Spleen (tissue), 11 donors: ENCODE data around the gene RNGTT. TPM values are rescaled to one million over a fixed set of nuclear protein-coding genes. Genes with fewer than 3 reads are reported as not detected.

Experiments
- DNase-seq: peaks from one replicate; pipeline ENCODE4 v3.0.0-alpha.2; 2020
- H3K27ac ChIP-seq, 8 donors: fragments of 200-600 bp; sonication (generic) in 7 of 8; 1 replicate in 4 of 8; 2 replicates in 4 of 8; pipeline versions ENCODE4 v1.5.0 to v1.8.0; 2016 to 2021; ENCODE audit warnings: inconsistent platforms in 4 of 8, mild to moderate bottlenecking in 4 of 8, moderate library complexity in 1 of 8
- H3K27me3 ChIP-seq, 7 donors: fragments of 200-600 bp; sonication (generic) in 6 of 7; replicated peaks in 1 of 7; 1 replicate in 4 of 7; 2 replicates in 3 of 7; pipeline versions ENCODE4 v1.5.0 to v1.8.0; 2016 to 2021; ENCODE audit warnings: inconsistent platforms in 3 of 7, mild to moderate bottlenecking in 1 of 7
- H3K36me3 ChIP-seq, 6 donors: fragments of 200-600 bp; sonication (generic) in 5 of 6; 1 replicate in 4 of 6; 2 replicates in 2 of 6; pipeline versions ENCODE4 v1.5.0 to v1.8.0; 2016 to 2021; ENCODE audit warnings: inconsistent platforms in 2 of 6
- H3K4me1 ChIP-seq, 6 donors: fragments of 200-600 bp; sonication (generic) in 5 of 6; 1 replicate in 3 of 6; 2 replicates in 3 of 6; pipeline versions ENCODE4 v1.5.0 to v1.8.0; 2016 to 2021; ENCODE audit warnings: inconsistent platforms in 3 of 6
- H3K4me3 ChIP-seq, 8 donors: fragments of 200-600 bp; sonication (generic) in 7 of 8; 1 replicate in 4 of 8; 2 replicates in 4 of 8; pipeline versions ENCODE4 v1.5.0 to v1.8.0; 2016 to 2021; ENCODE audit warnings: inconsistent platforms in 4 of 8, mild to moderate bottlenecking in 4 of 8, moderate library complexity in 2 of 8
- H3K9me3 ChIP-seq, 8 donors: fragments of 200-600 bp; sonication (generic) in 7 of 8; 1 replicate in 4 of 8; 2 replicates in 4 of 8; pipeline versions ENCODE4 v1.5.0 to v1.8.0; 2016 to 2021; ENCODE audit warnings: inconsistent platforms in 4 of 8
- POLR2A ChIP-seq, 3 donors: fragments of 450-650 bp; IDR thresholded peaks; one replicate each; pipeline ENCODE4 v1.5.1; 2017; ENCODE audit warnings: antibody characterized with exemption in 3 of 3, mild to moderate bottlenecking in 1 of 3
- POLR2AphosphoS5 ChIP-seq, 3 donors: sonication (generic); formaldehyde crosslinking; IDR thresholded peaks; one replicate each; pipeline ENCODE4 v1.5.1; 2017; ENCODE audit warnings: antibody characterized with exemption in 3 of 3
- whole genome bisulfite sequencing, 5 donors: extraction: QIAGEN DNeasy Blood & Tissue Kit in 3 of 5; methylation state at CpG; one replicate each; pipeline versions ENCODE4 v1.1.5 to v1.1.7; 2013 to 2018; 5-methylcytosine and 5-hydroxymethylcytosine counted together
- intact Hi-C: fragments of 100-400 bp; cut with DNase I; formaldehyde crosslinking; loops from one replicate; pipeline ENCODE4 v1.15.0; 2023; ENCODE audit warnings: low total_unique reads
- polyA plus RNA-seq, 3 donors: library from polyadenylated mRNA; stranded (reverse); fragments of 200-250 nt; gene quantifications; one replicate each; pipeline ENCODE4 v1.2.1, GENCODE V29; 2013
- total RNA-seq, 7 donors: library from RNA; depleted of rRNA in 3 of 7; stranded (reverse); fragments of >200 nt in 3 of 7; fragmentation: NEBNext Ultra II Directional in 4 of 7; extraction: Animal tissue kit (Norgen Biotek cat#: 25700) in 4 of 7; gene quantifications; one replicate each; pipeline versions ENCODE4 v1.1.0 to v1.2.1, GENCODE V29; 2016 to 2021
- TF ChIP-seq, protein P1 (sequence below), 11 experiments: fragments of 200-600 bp in 7 of 11; fragments of 450-650 bp in 4 of 11; sonication (generic) in 4 of 11; IDR thresholded peaks in 8 of 11; conservative IDR thresholded peaks in 3 of 11; 1 replicate in 7 of 11; 2 replicates in 4 of 11; pipeline versions ENCODE4 v1.4.0 to v1.8.0; 2016 to 2021; ENCODE audit warnings: antibody characterized with exemption in 11 of 11, inconsistent platforms in 4 of 11, mild to moderate bottlenecking in 1 of 11
- donor health status: healthy with polysubstance abuse.
- donor health status: DM: no; HTN: no; CAD: no; lungs with moderate emphysema.
- donor health status: DM: no; HTN: no; CAD: no.
- donor health status: Bipolar disorder and iron deficiency.
- donor health status: healthy.
- donor health status: DM: no; HTN: no; CAD: no.
- donor health status: DM: yes; HTN: yes; CAD: no.

Gene RNGTT
- total and polyA plus RNA-seq, 10 donors: 9.4 to 27.1 (median 17.6) TPM

DNA sequence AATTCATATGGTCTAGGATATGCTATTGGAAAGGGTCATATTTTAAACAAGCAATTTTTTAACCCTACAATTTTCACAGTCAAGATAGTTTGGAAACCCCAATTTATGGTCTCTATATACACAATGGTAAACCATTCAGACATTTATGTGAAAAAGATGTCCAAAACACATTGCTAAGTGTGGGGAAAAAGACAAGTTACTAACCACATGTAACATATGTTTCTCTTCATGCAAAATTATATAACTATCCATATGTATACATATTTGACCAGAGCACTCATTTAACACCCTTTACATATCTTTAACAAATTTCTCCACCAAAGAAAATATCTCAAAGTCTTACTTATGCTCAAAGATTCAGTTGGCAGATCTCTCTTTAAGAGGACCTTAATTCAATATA is 110.6 kb downstream of the RNGTT start:
- no peaks in the 10 kb centered on the region for H3K4me1 ChIP-seq
- no peak for DNase-seq
- peaks cover 0 to 8% (median 0%) of the 10 kb centered on the region in 6 donors for H3K36me3 ChIP-seq
- H3K9me3 ChIP-seq: no peaks in the 10 kb centered on the region
- H3K4me3 ChIP-seq: no peak overlapping the region
- no peak for TF ChIP-seq POLR2AphosphoS5 (IDR thresholded peaks at IDR 0.05)
- TF ChIP-seq, protein P1, sequence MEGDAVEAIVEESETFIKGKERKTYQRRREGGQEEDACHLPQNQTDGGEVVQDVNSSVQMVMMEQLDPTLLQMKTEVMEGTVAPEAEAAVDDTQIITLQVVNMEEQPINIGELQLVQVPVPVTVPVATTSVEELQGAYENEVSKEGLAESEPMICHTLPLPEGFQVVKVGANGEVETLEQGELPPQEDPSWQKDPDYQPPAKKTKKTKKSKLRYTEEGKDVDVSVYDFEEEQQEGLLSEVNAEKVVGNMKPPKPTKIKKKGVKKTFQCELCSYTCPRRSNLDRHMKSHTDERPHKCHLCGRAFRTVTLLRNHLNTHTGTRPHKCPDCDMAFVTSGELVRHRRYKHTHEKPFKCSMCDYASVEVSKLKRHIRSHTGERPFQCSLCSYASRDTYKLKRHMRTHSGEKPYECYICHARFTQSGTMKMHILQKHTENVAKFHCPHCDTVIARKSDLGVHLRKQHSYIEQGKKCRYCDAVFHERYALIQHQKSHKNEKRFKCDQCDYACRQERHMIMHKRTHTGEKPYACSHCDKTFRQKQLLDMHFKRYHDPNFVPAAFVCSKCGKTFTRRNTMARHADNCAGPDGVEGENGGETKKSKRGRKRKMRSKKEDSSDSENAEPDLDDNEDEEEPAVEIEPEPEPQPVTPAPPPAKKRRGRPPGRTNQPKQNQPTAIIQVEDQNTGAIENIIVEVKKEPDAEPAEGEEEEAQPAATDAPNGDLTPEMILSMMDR (IDR thresholded peaks at IDR 0.05 in 8 of 11, conservative IDR thresholded peaks at IDR 0.05 in 3 of 11): no peak
- TF ChIP-seq POLR2A (IDR thresholded peaks at IDR 0.05): no peak
- H3K27ac ChIP-seq: no peak overlapping the region
- intact Hi-C loops: no loop called here
- no peaks in the 10 kb centered on the region for H3K27me3 ChIP-seq

DNA sequence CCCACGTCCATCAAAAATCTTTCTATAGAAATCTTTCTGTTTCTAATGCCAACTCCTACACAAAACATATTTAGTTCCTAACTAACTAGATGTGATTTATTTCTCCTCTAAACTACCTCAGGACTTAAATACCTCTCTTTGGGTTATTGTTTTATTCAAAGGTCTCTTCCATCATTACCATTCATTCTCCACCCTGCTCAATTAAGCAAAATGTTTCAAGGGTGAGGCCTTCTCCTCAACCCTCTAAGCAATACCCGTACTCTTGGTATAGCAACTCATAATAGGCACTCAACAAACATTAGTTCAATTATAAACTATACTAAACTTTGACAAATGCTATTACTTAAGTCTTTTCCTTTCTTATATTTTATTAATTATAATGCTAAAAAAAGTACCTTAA is 111.4 kb downstream of the RNGTT start:
- H3K36me3 ChIP-seq: peaks cover 0 to 8% (median 0%) of the 10 kb centered on the region in 6 donors
- no peak for TF ChIP-seq POLR2A (IDR thresholded peaks at IDR 0.05)
- TF ChIP-seq, protein P1 (IDR thresholded peaks at IDR 0.05 in 8 of 11, conservative IDR thresholded peaks at IDR 0.05 in 3 of 11): no peak
- no peak for TF ChIP-seq POLR2AphosphoS5 (IDR thresholded peaks at IDR 0.05)
- no peaks in the 10 kb centered on the region for H3K27me3 ChIP-seq
- H3K4me3 ChIP-seq: no peak overlapping the region
- intact Hi-C loops: no loop called here
- no peaks in the 10 kb centered on the region for H3K4me1 ChIP-seq
- no peak overlapping the region for H3K27ac ChIP-seq
- no peak for DNase-seq
- no peaks in the 10 kb centered on the region for H3K9me3 ChIP-seq
- 92 to 97% (median 96%) methylated on average over 2 of the region's 2 CpGs for WGBS, 5 donors

DNA sequence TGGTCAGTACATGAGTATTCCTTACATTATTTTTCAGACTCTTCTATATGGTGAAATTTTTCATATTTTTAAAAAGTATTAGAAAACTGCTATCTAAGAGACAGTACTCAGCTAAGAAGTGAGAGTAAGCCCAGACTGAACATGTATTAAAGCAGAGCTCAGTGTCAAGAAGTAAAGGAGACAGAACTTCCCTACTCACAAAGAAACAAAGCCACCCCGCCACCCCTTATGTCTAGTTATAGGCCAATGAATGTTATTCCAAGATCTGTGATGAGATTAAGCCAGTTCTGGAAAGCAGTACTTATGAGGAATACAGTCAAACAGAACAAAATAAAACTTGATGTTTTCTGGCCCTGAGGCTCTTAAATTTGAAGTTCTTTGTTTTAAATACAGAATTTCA is 114.5 kb downstream of the RNGTT start:
- TF ChIP-seq POLR2AphosphoS5 (IDR thresholded peaks at IDR 0.05): no peak
- TF ChIP-seq, protein P1 (IDR thresholded peaks at IDR 0.05 in 8 of 11, conservative IDR thresholded peaks at IDR 0.05 in 3 of 11): no peak
- no peak for DNase-seq
- intact Hi-C loops: no loop called here

DNA sequence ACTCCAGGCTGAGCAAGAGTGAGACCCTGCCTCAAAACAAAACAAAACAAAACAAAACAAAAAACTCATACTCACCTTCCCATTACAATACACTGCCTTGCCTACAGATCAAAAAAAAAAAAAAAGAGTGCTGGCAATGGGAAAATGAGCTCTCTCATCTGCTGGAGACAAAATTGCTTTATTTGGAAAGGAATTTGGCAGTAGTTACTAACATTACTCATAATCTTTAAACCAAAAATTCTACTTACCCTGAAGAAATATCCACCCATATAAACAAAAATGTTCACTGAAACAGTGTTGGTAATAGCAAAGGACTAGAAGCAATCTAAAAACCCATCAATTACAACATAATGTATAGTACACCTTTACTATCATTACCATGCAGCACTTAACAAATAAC is 120.4 kb downstream of the RNGTT start:
- no peaks in the 10 kb centered on the region for H3K27me3 ChIP-seq
- peaks cover 0 to 55% (median 16%) of the 10 kb centered on the region in 6 donors for H3K36me3 ChIP-seq
- intact Hi-C loops: no loop called here
- peaks cover 0 to 7% (median 0%) of the 10 kb centered on the region in 8 donors for H3K9me3 ChIP-seq
- H3K4me1 ChIP-seq: no peaks in the 10 kb centered on the region
- no peak overlapping the region for H3K27ac ChIP-seq
- H3K4me3 ChIP-seq: no peak overlapping the region
- no peak for DNase-seq
- TF ChIP-seq, protein P1 (IDR thresholded peaks at IDR 0.05 in 8 of 11, conservative IDR thresholded peaks at IDR 0.05 in 3 of 11): no peak
- no peak for TF ChIP-seq POLR2A (IDR thresholded peaks at IDR 0.05)
- TF ChIP-seq POLR2AphosphoS5 (IDR thresholded peaks at IDR 0.05): no peak

More for the DNA sequence above, 114.5 kb downstream of the RNGTT start:
- Histone ChIP-seq H3K36me3 (peaks cover 0 to 22% (median 7%) of the 10 kb centered on the region in 6 donors), H3K27ac (no peak overlapping the region), H3K27me3 (no peaks in the 10 kb centered on the region), H3K9me3 (no peaks in the 10 kb centered on the region), H3K4me1 (no peaks in the 10 kb centered on the region), H3K4me3 (no peak overlapping the region)
- WGBS, 5 donors: 88 to 97% (median 90%) methylated on average over 1 of the region's 1 CpG
